ENCODE data around the gene ATG16L1.

Gene ATG16L1

DNA sequence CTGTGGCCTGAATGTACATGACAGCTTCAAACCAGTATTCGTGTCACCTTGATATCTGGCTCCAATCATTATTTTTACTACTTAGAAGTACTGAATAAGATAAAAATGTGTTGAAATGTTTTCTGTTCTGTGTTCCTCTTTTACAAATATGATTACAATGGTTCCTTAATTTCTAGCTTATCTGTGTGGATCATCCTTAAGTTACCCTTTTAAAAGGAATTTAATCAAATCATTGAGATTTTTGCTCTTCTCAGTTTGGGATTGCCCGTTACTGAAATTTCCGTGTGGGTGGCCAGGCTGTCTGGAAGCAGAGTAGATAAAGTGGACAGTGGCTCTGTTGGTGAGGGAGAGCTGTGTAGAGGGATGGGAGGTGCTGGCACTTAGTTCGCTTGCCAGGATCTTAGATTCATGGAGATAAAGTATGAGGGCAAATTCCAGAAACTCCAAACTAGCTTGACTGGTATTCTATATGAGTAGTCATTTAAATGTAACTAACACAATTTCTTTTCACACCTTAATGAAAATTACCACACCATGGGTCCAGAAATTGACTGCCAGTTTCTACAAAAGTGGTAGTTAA, 28.7 kb downstream of the ATG16L1 start:
- Histone ChIP-seq H3K4me1 (ENCODE audit: low read depth, poor library complexity, severe bottlenecking) (no peaks in the 10 kb centered on the region), H3K79me2 (ENCODE audit: insufficient read depth, low read depth) (no peaks in the 10 kb centered on the region), H3K4me3 (IDR thresholded peaks at IDR 0.05; ENCODE audit: insufficient read depth, low read depth, low read length) (no peak overlapping the region), H3K36me3 (ENCODE audit: insufficient read depth) (peaks cover 5% of the 10 kb centered on the region; the same call in 1 of the 2 replicates), H3K27me3 (ENCODE audit: insufficient read depth, low read depth) (no peaks in the 10 kb centered on the region), H3K4me2 (no peak overlapping the region), H3K9ac (no peak overlapping the region), H3K27ac (no peak overlapping the region), H4K20me1 (ENCODE audit: insufficient read depth) (no peaks in the 10 kb centered on the region), H2AFZ (ENCODE audit: low read depth) (no peak overlapping the region)
- TF ChIP-seq, protein P1, sequence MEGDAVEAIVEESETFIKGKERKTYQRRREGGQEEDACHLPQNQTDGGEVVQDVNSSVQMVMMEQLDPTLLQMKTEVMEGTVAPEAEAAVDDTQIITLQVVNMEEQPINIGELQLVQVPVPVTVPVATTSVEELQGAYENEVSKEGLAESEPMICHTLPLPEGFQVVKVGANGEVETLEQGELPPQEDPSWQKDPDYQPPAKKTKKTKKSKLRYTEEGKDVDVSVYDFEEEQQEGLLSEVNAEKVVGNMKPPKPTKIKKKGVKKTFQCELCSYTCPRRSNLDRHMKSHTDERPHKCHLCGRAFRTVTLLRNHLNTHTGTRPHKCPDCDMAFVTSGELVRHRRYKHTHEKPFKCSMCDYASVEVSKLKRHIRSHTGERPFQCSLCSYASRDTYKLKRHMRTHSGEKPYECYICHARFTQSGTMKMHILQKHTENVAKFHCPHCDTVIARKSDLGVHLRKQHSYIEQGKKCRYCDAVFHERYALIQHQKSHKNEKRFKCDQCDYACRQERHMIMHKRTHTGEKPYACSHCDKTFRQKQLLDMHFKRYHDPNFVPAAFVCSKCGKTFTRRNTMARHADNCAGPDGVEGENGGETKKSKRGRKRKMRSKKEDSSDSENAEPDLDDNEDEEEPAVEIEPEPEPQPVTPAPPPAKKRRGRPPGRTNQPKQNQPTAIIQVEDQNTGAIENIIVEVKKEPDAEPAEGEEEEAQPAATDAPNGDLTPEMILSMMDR (conservative IDR thresholded peaks at IDR 0.05; ENCODE audit: low read depth, low read length), result no peak

DNA sequence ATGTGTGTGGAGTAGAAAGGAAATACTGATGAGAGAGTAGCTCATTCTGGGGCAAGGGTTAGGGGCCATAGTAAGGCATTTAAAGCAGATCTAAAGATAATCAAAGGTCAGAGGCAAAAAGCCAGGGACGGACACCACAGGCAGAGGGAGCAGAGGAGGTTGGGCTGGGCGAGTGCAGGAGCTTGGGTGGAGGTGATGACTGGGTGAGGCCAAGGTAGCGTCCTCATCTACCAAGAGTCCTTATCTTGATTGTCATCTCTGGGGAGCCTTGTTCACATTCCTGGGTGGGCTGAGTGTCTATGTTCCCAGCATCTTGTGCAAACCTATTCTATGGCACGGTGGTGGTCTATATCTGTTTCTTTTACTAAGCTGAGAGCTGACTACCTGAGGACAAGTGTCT, 30.1 kb downstream of the ATG16L1 start:
- Histone ChIP-seq H3K4me3 (IDR thresholded peaks at IDR 0.05; ENCODE audit: insufficient read depth, low read depth, low read length) (no peak overlapping the region), H3K27ac (no peak overlapping the region), H3K36me3 (ENCODE audit: insufficient read depth) (peaks cover 5% of the 10 kb centered on the region; the same call in 1 of the 2 replicates), H3K9ac (no peak overlapping the region), H3K79me2 (ENCODE audit: insufficient read depth, low read depth) (no peaks in the 10 kb centered on the region), H4K20me1 (ENCODE audit: insufficient read depth) (no peaks in the 10 kb centered on the region), H2AFZ (ENCODE audit: low read depth) (no peak overlapping the region), H3K27me3 (ENCODE audit: insufficient read depth, low read depth) (no peaks in the 10 kb centered on the region), H3K4me2 (no peak overlapping the region), H3K4me1 (ENCODE audit: low read depth, poor library complexity, severe bottlenecking) (no peaks in the 10 kb centered on the region)
- TF ChIP-seq, protein P1 (conservative IDR thresholded peaks at IDR 0.05; ENCODE audit: low read depth, low read length), result no peak

DNA sequence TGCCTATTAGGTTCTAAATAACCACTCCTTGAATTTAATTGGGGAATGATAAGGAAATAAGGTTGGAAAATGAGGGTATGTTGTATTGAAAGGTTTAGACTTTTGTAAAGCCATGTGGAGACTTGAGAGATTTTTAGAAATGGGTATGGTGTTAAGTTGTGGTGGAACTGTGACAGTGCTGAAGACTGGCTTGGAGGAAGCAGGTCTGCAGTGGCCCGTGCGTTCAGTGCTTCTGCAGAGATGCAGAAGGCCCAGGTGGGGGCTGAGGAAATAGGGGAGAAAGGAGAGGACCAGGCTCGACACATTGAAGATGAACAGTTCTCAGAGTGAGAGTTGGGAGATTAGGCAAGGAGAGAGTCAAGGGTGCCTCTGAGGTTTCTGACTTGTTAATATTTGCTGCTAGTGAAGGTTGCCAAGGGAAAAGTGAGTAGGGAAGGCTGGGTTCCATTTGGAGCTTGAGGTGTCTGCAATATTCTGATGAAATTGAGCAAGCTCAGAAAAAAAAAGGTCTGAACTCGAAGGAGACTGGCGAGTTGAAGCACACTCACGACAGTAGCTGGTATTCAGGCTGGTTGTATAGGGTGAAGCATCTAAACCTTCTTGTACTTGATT, 30.6 kb downstream of the ATG16L1 start:
- H3K27me3 ChIP-seq (ENCODE audit: insufficient read depth, low read depth), result no peaks in the 10 kb centered on the region
- H3K27ac ChIP-seq, result no peak overlapping the region
- no peak overlapping the region for H3K9ac ChIP-seq
- no peaks in the 10 kb centered on the region for H3K79me2 ChIP-seq (ENCODE audit: insufficient read depth, low read depth)
- H3K4me2 ChIP-seq, result no peak overlapping the region
- no peaks in the 10 kb centered on the region for H4K20me1 ChIP-seq (ENCODE audit: insufficient read depth)
- H3K4me1 ChIP-seq (ENCODE audit: low read depth, poor library complexity, severe bottlenecking), result no peaks in the 10 kb centered on the region
- H3K36me3 ChIP-seq (ENCODE audit: insufficient read depth), result peaks cover 5% of the 10 kb centered on the region; the same call in 1 of the 2 replicates
- no peak overlapping the region for H3K4me3 ChIP-seq (IDR thresholded peaks at IDR 0.05; ENCODE audit: insufficient read depth, low read depth, low read length)
- H2AFZ ChIP-seq (ENCODE audit: low read depth), result no peak overlapping the region
- TF ChIP-seq, protein P1 (conservative IDR thresholded peaks at IDR 0.05; ENCODE audit: low read depth, low read length), result no peak

DNA sequence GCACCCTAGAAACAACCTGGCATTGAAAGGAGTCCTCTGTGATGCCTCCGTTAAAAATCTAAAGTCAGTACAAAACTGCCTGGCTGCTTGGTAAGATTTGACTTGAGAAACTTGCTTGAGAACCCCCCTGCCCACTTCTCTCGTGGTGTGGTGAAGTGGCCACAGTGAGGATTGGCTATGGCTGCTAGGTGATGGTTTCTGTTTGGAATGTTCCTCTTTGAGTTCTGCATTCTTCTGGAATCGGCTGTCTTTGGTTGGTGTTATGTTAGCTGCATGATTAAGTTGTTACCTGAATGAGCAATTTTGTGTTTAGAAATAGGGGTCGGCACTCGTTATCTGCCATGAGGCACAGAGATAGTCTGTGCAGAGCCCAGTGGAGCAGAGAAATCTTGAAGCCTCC, 34.4 kb downstream of the ATG16L1 start:
- TF ChIP-seq, protein P1 (conservative IDR thresholded peaks at IDR 0.05; ENCODE audit: low read depth, low read length), result no peak
- no peak overlapping the region for H2AFZ ChIP-seq (ENCODE audit: low read depth)
- no peak overlapping the region for H3K4me3 ChIP-seq (IDR thresholded peaks at IDR 0.05; ENCODE audit: insufficient read depth, low read depth, low read length)
- no peak overlapping the region for H3K9ac ChIP-seq
- peaks cover 3% of the 10 kb centered on the region; the same call in 1 of the 2 replicates for H3K36me3 ChIP-seq (ENCODE audit: insufficient read depth)
- no peak overlapping the region for H3K27ac ChIP-seq
- H4K20me1 ChIP-seq (ENCODE audit: insufficient read depth), result no peaks in the 10 kb centered on the region
- H3K4me1 ChIP-seq (ENCODE audit: low read depth, poor library complexity, severe bottlenecking), result no peaks in the 10 kb centered on the region
- no peaks in the 10 kb centered on the region for H3K79me2 ChIP-seq (ENCODE audit: insufficient read depth, low read depth)
- H3K27me3 ChIP-seq (ENCODE audit: insufficient read depth, low read depth), result no peaks in the 10 kb centered on the region
- no peak overlapping the region for H3K4me2 ChIP-seq

Measured in KMS-11 (cell line).